ENCODE results near the gene GSTO2.

Gene GSTO2

DNA sequence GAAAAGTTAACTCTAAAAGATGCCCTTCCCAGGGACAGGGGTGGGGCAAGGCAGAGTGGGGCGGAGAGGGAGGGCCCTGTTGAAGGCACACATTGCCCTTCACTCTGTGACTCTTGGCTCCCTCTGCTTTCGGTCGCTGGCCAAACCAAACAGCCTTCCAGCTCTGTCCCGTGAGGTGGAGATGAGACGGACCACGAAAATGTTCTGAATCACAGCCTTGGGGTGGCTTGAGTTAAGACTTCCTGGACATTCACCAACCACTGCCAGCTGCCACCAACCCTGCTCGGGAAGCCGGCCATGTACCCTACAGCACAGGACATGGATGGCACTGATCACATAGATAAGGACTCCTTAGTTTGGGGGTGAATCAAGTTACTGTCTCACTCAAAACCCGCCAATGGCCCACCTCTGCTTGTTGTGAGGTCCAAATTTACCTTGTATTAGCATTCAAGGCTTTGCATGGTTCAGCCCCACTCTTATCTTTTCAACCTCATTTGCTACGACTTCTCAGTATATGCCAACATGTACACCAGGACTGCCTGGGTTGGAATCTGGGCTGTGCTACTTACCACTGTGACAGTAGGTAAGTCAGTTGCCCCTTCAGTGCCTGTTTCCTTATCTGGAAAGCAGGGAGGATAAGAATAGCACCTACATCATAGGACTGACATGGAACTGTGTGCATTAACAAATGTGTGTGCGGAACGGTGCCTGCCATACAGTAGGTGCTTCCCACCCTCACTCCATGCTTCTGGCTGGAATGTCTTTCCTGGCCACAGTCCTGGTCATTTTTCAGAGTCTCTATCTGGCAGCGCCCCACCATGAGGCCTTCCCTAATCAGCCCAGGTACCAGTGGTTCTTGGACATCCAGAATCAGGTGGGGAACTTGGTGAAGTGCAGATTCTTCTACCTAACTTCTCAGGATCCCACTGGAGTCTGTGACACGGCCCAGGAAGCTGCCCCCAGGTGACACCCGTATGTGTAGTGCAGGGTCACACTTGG is 41.3 kb downstream of the GSTO2 start:
- no peak for DNase-seq

DNA sequence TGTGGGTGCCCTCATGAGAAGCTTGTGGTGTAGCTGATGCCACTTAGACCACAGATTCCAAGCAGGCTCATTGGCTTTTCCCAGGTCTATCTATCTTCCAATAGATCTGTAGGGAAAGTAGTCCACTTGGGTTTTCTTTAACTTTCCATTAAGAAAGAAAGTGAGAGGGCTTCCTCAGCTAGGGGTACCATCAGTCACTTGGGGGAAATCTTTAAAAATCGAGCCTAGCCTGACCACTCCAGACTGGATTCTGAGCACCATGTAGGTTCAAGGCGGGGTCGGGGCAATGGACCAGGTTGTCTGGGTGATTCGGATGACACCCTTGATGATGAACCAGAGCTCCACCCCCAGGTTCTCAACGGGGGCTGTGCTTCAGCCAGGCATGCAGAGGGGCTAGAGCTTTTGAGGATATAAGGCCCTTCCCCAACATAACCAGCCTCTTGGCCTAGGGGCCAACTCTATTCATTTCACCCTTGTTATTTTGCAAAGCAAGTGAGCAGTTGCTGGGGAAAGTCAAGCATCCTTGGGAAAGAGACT is 42.3 kb downstream of the GSTO2 start:
- DNase-seq: no peak

- DNase-seq: no peak
Observed at GRCh38 chr10:104314591-104315485, 45.9 kb downstream of the GSTO2 start.

GRCh38 chr10:104315486-104315921 is 46.5 kb downstream of the GSTO2 start:
- no peak for DNase-seq

GRCh38 chr10:104316321-104317099 is 47.5 kb downstream of the GSTO2 start:
- DNase-seq: no peak

- DNase-seq: no peak
Observed at GRCh38 chr10:104317269-104317710, 48.3 kb downstream of the GSTO2 start.

DNA sequence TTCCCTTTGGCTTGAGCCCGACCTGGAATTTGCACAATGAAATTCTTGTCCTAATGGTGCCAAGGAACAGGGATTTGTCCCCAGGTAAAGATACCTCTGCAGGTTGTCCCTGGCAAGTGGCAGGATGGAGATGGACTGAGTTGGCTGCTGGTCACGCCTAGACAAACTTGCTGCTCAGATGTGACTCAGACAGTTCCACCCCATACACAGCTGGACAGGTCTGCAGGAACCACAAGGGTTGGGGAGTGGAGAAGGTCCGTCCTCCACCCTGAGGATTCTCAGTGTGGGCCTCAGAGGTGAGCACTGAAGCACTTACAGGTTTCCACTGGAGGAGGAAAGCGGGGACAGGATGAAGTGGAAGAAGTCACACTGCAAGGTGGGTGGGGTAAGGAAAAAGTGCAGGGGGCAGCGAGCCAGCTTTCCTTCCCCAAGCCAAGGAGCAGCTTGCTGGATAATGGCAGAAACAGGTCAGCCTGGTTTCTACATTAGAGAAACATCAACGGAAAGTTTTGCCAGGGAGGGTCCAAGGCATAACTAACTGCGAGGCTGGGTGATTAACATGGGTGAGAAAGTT is 48.8 kb downstream of the GSTO2 start:
- DNase-seq: no peak

GRCh38 chr10:104318326-104318725 is 49.3 kb downstream of the GSTO2 start:
- DNase-seq: no peak

DNA sequence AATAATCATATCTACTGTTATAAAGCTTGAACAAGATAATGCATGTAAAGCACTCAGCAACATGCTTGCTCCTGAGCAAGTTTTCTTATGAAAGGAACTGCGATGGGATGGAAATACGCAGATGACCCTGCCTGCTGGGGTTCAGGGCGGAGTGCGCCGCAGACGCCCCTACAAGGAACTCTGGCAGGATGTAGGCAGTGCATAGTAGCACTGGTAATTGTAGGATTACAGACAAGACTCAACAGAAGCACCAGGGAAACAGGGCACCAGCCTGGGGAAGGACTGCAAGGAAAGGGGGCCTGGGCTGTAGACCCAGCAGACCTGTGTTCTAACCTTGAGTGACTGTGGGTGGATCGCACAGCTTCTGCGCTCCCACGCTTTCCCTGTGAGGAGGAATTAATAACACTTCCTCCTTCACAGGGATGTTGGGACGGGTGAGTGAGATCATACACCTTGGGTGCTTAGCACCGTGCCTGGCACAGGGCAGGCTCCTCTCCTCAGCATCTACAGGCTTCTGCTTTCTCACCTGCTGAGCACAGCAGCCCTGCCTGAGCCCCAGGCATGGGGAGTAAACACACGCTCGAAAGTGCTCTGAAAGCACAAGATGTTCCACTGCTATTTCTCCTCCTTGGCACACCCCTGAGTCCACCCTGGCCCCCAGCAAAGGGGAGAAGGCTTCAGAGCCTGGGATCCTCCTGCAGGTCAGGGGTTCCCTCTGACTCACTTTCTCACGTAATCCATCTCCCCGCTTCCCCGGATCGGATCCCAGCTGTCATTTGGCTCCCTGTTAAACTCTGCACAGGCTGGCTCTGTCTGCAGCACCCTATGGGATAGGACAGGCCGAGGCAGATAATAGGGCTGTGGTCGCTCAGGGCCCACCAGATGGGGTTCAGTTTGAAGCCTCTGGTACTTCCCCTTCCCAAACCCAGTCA is 50.1 kb downstream of the GSTO2 start:
- DNase-seq: no peak

DNA sequence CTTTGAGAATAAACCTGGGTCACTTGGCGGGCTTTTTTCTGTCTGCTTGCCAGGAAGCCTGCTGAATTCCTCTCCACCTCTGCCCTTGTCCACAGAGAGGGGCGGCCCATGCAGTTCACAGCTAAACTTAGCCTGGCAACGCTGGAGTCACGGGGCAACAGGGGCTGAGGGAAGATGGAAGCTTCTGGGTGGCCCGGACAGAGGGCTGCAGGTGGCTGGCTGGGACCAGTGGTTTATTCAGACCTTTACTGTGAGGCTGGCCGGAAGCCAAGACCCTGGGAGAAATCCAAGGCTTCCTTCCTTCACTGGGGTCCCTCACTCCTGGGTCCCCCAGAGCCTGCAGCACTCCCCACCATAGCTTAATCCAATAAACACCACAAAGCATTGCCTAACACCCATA is 52.2 kb downstream of the GSTO2 start:
- no peak for DNase-seq

DNA sequence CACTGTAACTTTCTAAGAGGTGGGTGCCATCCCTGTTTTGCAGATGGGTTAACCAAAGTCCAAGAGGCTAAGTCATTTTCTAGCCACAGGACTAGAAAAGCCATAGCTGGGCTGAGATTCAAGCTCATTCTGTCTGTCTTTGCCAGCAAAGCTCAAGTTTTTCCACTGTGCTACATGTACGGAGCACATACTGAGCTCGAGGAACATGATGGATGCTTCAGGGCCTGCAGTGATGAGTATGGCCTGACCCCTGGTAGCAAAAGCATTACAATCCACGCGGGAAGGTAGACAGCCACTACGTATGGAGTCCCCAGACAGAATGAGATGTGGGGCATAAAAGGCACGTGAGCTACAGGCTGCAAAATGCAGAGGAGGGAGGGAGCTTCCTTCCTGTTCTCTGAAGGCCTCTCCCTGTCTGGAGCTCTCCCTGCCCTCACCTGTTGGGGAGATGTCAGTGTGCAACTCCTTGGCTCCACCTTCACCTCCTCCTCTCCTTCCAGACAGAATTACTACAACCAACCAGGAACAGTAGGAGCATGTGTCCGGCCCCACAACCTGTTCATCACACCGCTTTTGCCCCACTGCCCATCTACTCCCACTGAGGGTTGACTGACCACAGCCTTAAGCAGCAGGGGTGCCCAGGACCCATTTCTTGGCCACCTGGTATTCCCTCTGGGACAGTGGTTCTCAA is 52.9 kb downstream of the GSTO2 start:
- no peak for DNase-seq

- DNase-seq: no peak
Observed at GRCh38 chr10:104322416-104322782, 53.4 kb downstream of the GSTO2 start.

DNA sequence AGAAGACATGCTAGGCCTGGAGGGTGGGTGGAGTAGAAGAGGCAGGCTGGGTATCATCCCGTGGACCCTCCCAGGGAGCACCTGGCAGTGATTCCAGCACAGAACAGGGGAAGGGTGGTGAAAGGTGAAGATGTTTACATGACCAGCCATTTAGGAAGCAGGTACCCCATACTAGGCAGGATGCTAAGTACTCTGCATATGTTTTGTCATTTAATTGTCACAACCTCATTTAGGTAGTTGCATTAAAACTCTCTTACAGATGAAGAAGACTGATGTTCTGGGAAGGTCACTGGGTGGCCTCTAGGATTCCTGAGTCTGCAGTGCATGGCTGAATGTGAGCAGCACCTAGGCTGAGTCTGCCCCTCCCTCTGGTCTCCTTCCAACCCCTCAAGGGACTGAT is 54.1 kb downstream of the GSTO2 start:
- DNase-seq: no peak

DNA sequence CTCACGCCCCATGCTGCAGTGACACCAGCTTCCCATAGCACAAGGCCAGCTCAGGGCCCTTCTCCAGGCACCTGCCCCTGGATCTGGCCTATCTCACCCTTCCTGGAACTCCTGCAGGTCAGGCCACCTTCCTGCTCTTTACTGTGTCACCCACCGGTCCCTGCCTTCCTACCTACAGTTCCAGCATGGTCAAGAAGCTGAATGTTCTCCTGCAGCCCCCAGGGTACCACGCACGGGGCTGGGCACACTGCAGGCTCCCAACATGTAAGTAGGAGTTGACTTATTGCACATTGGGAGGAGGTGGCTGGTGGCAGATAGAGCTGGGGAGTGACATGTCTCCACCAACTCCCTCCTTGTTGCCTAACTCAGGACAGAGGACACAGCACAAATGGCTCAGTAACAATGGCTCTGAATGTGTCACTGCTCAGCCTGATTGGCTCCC is 54.8 kb downstream of the GSTO2 start:
- DNase-seq: no peak

DNA sequence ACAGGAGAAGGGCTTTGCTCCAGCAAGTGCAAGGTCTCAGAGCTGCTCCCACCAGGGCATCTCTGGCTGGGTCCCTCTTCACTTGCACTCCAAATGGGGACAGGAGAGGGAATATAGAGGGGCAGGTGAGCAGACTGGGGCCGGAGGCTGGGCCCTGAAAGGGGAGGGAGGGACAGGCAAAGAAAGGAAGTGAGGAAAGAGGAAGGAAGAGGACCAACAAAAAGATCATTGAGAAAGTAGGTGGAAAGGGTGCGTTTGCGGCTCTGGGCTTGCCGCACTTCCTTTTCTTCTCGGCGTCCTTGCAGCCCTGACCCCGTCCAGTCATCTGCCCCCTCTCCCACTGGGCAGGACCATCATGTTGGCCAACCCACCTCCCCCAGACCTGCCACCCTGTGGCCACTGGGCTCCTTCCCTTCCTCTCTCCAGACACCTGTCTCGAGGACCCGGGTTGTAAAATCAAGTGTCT is 55.3 kb downstream of the GSTO2 start:
- no peak for DNase-seq

DNA sequence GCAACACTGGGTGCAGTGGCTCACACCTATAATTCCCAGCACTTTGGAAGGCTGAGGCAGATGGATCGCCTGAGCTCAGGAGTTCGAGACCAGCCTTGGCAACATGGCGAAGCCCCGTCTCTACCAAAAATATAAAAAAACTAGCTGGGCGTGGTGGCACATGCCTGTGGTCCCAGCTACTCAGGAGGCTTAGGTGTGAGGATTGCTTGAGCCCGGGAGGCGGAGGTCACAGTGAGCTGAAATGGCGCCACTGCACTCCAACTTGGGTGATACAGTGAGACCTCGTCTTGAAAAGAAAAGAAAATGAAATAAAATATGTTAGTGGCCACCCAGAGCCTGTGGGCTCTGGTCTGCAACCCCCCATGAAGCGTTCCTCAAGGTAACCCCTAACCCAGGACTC is 55.9 kb downstream of the GSTO2 start:
- DNase-seq: no peak

GRCh38 chr10:104325436-104326435 is 56.8 kb downstream of the GSTO2 start:
- DNase-seq: no peak

DNA sequence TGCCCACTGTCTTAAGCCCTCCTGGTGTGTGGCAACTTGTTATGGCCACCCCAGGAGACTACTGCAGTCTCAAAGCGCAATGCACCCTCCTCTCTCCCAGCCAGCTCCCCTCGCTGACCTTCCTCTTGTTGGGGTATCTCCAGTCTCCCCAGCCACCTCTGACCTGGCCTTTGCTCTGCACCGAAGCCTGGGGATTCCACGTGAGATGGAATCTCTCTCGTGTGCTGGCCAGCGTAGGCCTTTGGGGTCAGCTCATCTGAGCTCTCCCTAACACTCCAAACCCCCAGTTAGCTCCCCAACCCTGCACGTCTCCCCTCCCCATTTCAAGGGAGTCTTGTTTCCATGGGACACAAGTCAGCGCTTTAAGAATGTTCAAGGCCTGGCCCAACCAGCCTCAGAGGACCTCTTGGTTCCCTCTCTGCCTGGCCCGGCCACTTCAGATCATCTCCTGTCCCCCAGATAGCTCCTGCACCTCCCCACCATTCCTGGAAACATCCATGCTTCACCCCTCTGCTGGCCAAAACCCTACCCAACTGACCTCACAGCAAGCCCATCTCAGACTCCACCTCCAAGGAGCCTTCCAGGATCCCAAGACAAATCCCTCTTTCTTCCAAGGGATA is 58.1 kb downstream of the GSTO2 start:
- DNase-seq: no peak
